Dendritic cell treated with granulocyte-macrophage colony-stimulating factor and Interleukin-4, amounts not matched to agents 40 ng/mL and 50 ng/mL, for 4 days (primary cell): ENCODE results near the gene MRPL47.
A peak's percentile ranks its signal among the peaks of the same experiment; 100 is the strongest.

ENCODE experiments used
- H3K27ac Mint-ChIP-seq: one replicate; pipeline ENCODE4 v1.8.0; 2022; ENCODE audit warnings: mild to moderate bottlenecking, mixed read lengths
- H3K27me3 Mint-ChIP-seq: one replicate; pipeline ENCODE4 v1.8.0; 2022; ENCODE audit warnings: mild to moderate bottlenecking, mixed read lengths
- H3K36me3 Mint-ChIP-seq: one replicate; pipeline ENCODE4 v1.8.0; 2022; ENCODE audit warnings: low read depth, mixed read lengths
- H3K4me1 Mint-ChIP-seq: one replicate; pipeline ENCODE4 v1.8.0; 2022; ENCODE audit warnings: low read depth, mixed read lengths
- H3K4me3 Mint-ChIP-seq: one replicate; pipeline ENCODE4 v1.8.0; 2022; ENCODE audit warnings: mild to moderate bottlenecking, moderate library complexity, mixed read lengths
- H3K9me3 Mint-ChIP-seq: one replicate; pipeline ENCODE4 v1.8.0; 2022; ENCODE audit warnings: mixed read lengths
- intact Hi-C: fragments of 100-400 bp; cut with micrococcal nuclease; formaldehyde crosslinking; loops from one replicate; pipeline ENCODE4 v1.15.0; 2022

The MRPL47 gene

DNA sequence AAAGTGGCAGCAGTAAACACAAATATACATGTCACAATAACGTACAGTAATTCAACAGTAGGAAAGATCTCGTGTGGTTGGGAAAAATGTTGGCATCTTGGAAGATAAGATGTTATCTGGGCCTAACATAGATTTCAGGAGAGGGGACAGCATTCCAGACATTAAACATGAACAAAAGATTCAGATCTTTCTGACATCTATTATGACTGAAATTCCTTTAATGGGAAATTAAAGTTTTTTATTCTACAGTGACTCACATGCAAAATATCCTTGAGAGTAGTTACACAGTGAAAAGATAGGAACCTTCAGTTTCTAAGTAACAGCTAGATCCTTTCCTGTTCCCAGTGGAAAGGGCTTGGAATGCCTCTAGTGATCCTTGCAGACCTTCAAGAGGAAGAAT lies 9.4 kb upstream of the MRPL47 start:
- intact Hi-C loops = no loop called here
- no peak overlapping the region for H3K4me3 Mint-ChIP-seq
- H3K4me1 Mint-ChIP-seq = peaks cover 15% of the 10 kb centered on the region
- H3K36me3 Mint-ChIP-seq = peaks cover 72% of the 10 kb centered on the region
- no peaks in the 10 kb centered on the region for H3K9me3 Mint-ChIP-seq
- no peak overlapping the region for H3K27ac Mint-ChIP-seq
- H3K27me3 Mint-ChIP-seq = no peaks in the 10 kb centered on the region

- Mint-ChIP-seq H3K27me3 (no peaks in the 10 kb centered on the region), H3K27ac (peak overlapping the region; percentile 98), H3K4me3 (no peak overlapping the region), H3K9me3 (no peaks in the 10 kb centered on the region), H3K4me1 (peaks cover 40% of the 10 kb centered on the region), H3K36me3 (peaks cover 56% of the 10 kb centered on the region)
- intact Hi-C loops = no loop called here
These were observed 5.6 kb upstream of the MRPL47 start for GRCh38 chr3:179610066-179610465.

GRCh38 chr3:179608931-179609720 lies 4.7 kb upstream of the MRPL47 start:
- intact Hi-C loops = loop anchor here (5.0 kb wide), 1 partner anchor 462 kb away; the partner anchor contains the start of gene PIK3CA
- H3K36me3 Mint-ChIP-seq = peaks cover 65% of the 10 kb centered on the region
- H3K9me3 Mint-ChIP-seq = no peaks in the 10 kb centered on the region
- H3K4me3 Mint-ChIP-seq = peak overlapping the region; percentile 63
- H3K27me3 Mint-ChIP-seq = no peaks in the 10 kb centered on the region
- H3K4me1 Mint-ChIP-seq = peaks cover 40% of the 10 kb centered on the region
- H3K27ac Mint-ChIP-seq = peak overlapping the region; percentile 98

- Mint-ChIP-seq H3K27ac (peak overlapping the region; percentile 43), H3K9me3 (no peaks in the 10 kb centered on the region), H3K4me3 (no peak overlapping the region), H3K36me3 (peaks cover 46% of the 10 kb centered on the region), H3K4me1 (peaks cover 40% of the 10 kb centered on the region), H3K27me3 (no peaks in the 10 kb centered on the region)
- intact Hi-C loops = loop anchor here (5.0 kb wide), 1 partner anchor 459 kb away; the partner anchor contains the start of gene PIK3CA
These were observed 2.2 kb upstream of the MRPL47 start for GRCh38 chr3:179606534-179607085.

GRCh38 chr3:179603831-179604230 lies 607 bp downstream of the MRPL47 start:
- peak overlapping the region; percentile 100 for H3K4me3 Mint-ChIP-seq
- H3K27me3 Mint-ChIP-seq = no peaks in the 10 kb centered on the region
- no peaks in the 10 kb centered on the region for H3K9me3 Mint-ChIP-seq
- H3K4me1 Mint-ChIP-seq = peaks cover 24% of the 10 kb centered on the region
- H3K36me3 Mint-ChIP-seq = peaks cover 56% of the 10 kb centered on the region
- peak overlapping the region; percentile 100 for H3K27ac Mint-ChIP-seq
- intact Hi-C loops = loop anchor here (1.0 kb wide), 2 partner anchors 42 to 257 kb away; partner anchors contain the start of genes ACTL6A and MFN1

- no peaks in the 10 kb centered on the region for H3K9me3 Mint-ChIP-seq
- H3K27ac Mint-ChIP-seq = peak overlapping the region; percentile 100
- intact Hi-C loops = no loop called here
- H3K4me1 Mint-ChIP-seq = peaks cover 22% of the 10 kb centered on the region
- peaks cover 61% of the 10 kb centered on the region for H3K36me3 Mint-ChIP-seq
- no peaks in the 10 kb centered on the region for H3K27me3 Mint-ChIP-seq
- H3K4me3 Mint-ChIP-seq = no peak overlapping the region
These were observed 1.1 kb downstream of the MRPL47 start for GRCh38 chr3:179603321-179603720.

DNA sequence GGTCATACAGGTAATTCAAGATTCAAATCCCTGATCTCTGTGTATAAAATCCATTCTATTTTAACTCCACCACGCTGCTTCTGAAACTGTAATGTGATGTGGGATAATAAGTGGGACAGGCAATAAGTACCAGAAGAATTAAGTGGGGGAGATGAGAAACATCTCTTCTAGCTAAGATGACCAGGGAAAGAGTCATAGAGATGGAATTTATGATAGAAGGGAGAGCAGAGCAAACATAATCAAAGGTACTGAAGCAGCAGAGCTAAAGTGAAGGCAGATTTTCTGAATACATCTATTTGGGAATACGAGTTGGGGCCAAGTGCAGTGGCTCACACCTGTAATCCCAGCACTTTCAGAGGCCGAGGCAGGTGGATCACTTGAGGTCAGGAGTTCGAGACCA lies 4.9 kb downstream of the MRPL47 start:
- H3K27ac Mint-ChIP-seq = no peak overlapping the region

DNA sequence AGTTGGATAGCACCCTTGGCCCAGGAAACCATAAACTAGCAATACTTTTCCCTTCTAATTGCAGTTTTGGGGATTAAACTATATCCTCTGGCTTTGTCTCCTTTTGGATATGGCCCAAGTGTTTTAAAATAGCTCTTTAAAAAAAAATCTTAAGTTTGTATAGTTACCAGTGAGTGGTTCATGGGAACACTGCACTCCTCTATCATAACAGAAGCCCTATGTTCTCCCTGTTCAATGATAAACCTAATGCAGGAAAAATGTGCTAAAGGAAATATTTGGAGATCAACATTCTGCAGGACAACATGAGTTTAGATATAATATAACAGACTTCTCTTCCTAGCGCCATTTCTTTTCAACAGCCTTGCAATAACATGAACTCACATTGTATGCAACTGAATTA lies 13.1 kb downstream of the MRPL47 start:
- H3K4me3 Mint-ChIP-seq = no peak overlapping the region
- H3K36me3 Mint-ChIP-seq = peaks cover 84% of the 10 kb centered on the region
- H3K27me3 Mint-ChIP-seq = no peaks in the 10 kb centered on the region
- no peaks in the 10 kb centered on the region for H3K4me1 Mint-ChIP-seq
- intact Hi-C loops = loop anchor here (10.0 kb wide), 1 partner anchor 1383 kb away; no protein-coding TSS in a partner anchor
- no peaks in the 10 kb centered on the region for H3K9me3 Mint-ChIP-seq
- H3K27ac Mint-ChIP-seq = no peak overlapping the region

More for the DNA sequence above, 4.9 kb downstream of the MRPL47 start:
- Mint-ChIP-seq H3K36me3 (peaks cover 70% of the 10 kb centered on the region), H3K27me3 (no peaks in the 10 kb centered on the region), H3K9me3 (no peaks in the 10 kb centered on the region), H3K4me1 (no peaks in the 10 kb centered on the region), H3K4me3 (no peak overlapping the region)
- intact Hi-C loops = loop anchor here (10.0 kb wide), 1 partner anchor 1375 kb away; no protein-coding TSS in a partner anchor

DNA sequence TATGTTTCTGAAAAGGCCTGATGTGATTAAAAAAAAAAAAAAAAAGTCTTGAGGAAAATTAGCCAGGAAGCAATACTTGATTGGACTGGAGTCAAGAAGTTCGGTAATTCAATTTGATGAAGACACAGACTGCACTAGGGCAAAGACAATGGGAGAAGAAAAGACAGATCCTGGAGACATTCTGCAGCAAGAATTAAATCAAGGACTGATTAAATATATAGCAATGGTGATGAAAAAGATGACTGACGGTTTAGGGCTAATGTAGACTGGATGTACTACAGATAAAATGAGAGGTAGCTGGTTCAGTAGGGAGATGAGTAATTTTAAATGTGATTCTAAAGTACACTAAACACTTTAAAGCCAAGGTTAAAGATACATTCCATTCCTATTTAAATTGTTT lies 13.8 kb downstream of the MRPL47 start:
- Mint-ChIP-seq H3K27me3 (no peaks in the 10 kb centered on the region), H3K27ac (no peak overlapping the region), H3K4me3 (no peak overlapping the region), H3K9me3 (no peaks in the 10 kb centered on the region), H3K36me3 (peaks cover 87% of the 10 kb centered on the region), H3K4me1 (no peaks in the 10 kb centered on the region)
- intact Hi-C loops = loop anchor here (10.0 kb wide), 1 partner anchor 1384 kb away; no protein-coding TSS in a partner anchor

DNA sequence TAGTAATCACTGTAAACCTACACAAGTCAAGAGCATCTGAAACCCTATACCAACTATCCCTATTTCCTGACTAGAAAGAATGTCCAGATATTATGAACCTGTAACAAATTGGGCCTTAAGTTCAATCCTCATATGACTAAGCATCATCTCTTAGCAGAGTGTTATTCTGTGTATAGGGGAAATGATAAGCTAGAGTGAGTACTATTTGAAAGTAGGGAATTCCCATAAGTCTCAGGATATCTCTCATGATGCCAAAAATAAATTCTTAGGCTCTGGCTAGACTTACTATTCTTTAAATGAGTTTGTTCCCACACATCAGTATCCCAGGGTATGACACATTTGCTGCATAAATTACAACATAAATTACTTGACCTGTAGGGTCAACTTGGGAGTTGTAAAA lies 15.3 kb downstream of the MRPL47 start:
- H3K27ac Mint-ChIP-seq = no peak overlapping the region
- H3K4me3 Mint-ChIP-seq = no peak overlapping the region
- H3K4me1 Mint-ChIP-seq = no peaks in the 10 kb centered on the region
- no peaks in the 10 kb centered on the region for H3K27me3 Mint-ChIP-seq
- H3K36me3 Mint-ChIP-seq = peaks cover 87% of the 10 kb centered on the region
- intact Hi-C loops = no loop called here
- H3K9me3 Mint-ChIP-seq = no peaks in the 10 kb centered on the region

GRCh38 chr3:179580992-179581391 lies 23.4 kb downstream of the MRPL47 start:
- Mint-ChIP-seq H3K4me1 (no peaks in the 10 kb centered on the region), H3K9me3 (no peaks in the 10 kb centered on the region), H3K27ac (no peak overlapping the region), H3K27me3 (no peaks in the 10 kb centered on the region), H3K36me3 (peaks cover 74% of the 10 kb centered on the region), H3K4me3 (no peak overlapping the region)
- intact Hi-C loops = no loop called here

DNA sequence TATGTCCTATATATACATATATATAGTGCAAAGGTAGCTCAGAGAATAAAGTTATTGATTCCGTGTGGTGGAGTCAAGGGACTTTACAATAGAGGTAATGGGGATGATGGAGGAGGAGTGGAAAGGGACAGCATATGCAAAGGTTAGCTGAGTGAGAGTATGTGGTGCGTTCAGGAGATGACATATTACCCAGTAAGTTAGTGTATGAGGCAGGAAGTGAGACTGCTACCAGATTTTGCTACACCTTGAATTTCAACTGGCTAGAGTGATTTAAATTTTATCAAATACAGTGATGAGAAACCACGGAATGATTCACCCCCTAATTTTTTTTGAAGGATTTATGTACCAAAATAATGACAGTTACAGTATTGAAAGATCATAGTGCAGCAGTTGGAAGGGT lies 38.9 kb downstream of the MRPL47 start:
- no peak overlapping the region for H3K4me3 Mint-ChIP-seq
- H3K4me1 Mint-ChIP-seq = peaks cover 21% of the 10 kb centered on the region
- H3K27me3 Mint-ChIP-seq = no peaks in the 10 kb centered on the region
- no peak overlapping the region for H3K27ac Mint-ChIP-seq
- H3K9me3 Mint-ChIP-seq = no peaks in the 10 kb centered on the region
- intact Hi-C loops = no loop called here
- H3K36me3 Mint-ChIP-seq = peaks cover 19% of the 10 kb centered on the region

GRCh38 chr3:179563271-179563783 lies 41.1 kb downstream of the MRPL47 start:
- no peaks in the 10 kb centered on the region for H3K9me3 Mint-ChIP-seq
- H3K27me3 Mint-ChIP-seq = no peaks in the 10 kb centered on the region
- peaks cover 21% of the 10 kb centered on the region for H3K4me1 Mint-ChIP-seq
- peak overlapping the region; percentile 88 for H3K27ac Mint-ChIP-seq
- peak overlapping the region; percentile 94 for H3K4me3 Mint-ChIP-seq
- intact Hi-C loops = loop anchor here (2.0 to 5.0 kb wide), 3 partner anchors 131 to 415 kb away; partner anchors contain the start of genes PIK3CA and ZNF639
- peaks cover 10% of the 10 kb centered on the region for H3K36me3 Mint-ChIP-seq
